Suppressor macrophage treated with lipopolysaccharide for 1 hour (primary cell): ENCODE measurements around the gene NUP62.

Source experiments
- DNase-seq, 3 donors: peaks; one replicate each; pipeline ENCODE4 v3.0.0-alpha.2; 2020 to 2022

The NUP62 gene

DNA sequence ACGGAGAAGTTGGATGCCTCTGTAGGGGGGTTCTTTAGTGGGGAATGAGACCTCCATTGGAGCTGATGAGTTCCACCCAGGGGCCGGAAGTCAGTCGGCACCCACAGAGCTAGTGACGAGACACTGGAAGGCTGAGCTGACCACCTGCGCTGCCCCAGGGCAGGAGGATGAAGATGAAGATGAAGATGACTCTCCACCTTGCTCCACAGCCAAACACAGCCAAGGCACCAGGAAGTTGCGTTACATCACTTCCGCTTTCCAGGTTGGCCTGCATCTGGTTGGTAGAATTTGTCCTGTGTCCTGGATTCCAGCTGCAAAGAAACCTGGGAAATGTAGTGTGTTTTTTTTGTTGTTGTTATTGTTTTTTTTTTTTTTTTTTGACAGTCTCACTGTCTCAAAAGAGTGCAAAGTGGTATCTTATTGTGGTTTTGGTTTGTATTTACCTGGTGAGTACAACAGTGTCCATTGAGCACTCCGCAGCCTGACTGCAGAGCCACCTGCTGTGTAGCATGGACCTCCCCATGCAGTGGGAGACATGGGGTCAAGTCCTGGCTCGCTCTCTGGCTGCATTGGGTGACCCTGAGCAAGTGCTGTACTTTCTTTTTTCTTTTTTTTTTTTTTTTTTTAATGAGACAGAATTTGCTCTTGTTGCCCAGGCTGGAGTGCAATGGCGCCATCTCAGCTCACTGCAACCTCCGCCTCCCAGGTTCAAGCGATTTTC lies 49.9 kb downstream of the NUP62 start:
- peak in 2 of 3 donors; percentile 47 to 54 for DNase-seq

DNA sequence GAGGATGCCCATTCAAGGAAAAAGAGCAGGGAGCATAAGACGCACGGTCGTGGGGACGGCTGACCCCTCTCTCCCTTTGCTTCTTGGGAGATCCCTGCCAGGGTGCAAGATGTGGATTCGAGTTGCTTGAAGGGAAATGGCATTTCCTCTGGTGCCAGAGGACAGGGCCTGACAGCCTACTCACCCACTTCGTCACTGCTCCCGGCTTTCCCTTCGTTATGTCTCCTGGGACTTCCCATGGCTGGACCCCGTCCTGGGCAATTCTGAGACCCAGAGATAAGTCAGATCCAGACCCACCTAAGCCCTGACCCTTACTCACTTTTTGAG lies 50.6 kb downstream of the NUP62 start:
- no peak for DNase-seq

DNA sequence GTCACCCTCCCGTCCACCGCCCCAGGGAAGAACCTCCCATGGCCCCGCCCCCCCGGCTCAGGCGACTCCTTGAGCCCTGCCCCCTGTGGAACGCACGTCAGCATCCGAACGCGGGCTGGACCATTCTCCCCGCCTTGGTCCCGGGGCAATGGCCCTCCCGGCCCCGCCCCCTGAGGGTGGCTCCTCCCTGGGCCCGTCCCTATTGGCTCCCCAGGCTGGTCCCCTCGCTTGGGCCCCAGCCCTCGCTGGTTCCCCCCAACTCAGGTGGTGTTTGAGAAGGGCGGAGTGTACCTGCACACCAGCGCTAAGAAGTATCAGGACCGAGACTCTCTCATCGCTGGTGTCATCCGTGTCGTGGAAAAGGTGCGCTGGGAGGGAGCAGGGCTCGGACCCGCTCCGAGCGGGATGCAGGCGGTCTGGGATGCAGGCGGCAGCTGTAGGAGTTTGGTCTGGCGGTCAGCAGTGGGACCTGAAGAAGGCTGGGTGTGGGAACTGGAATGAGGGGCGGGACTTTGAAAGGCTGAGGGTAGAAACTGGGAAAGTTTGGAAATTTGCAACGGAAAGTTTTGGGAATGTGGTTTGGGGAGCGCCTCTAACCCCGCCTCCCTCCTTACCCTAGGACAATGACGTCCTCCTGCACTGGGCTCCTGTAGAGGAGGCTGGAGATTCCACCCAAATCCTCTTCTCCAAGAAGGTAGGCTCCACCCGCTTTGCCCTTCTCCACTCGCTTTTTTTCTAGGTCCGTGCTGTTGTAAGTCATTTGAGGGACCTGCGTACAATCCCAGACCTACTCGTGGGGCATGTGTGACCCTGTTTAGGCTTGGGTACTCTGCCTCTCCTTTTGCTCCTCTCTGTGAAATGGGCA lies 51.2 kb downstream of the NUP62 start:
- peak; percentile 98 to 100 (median 99) for DNase-seq

DNA sequence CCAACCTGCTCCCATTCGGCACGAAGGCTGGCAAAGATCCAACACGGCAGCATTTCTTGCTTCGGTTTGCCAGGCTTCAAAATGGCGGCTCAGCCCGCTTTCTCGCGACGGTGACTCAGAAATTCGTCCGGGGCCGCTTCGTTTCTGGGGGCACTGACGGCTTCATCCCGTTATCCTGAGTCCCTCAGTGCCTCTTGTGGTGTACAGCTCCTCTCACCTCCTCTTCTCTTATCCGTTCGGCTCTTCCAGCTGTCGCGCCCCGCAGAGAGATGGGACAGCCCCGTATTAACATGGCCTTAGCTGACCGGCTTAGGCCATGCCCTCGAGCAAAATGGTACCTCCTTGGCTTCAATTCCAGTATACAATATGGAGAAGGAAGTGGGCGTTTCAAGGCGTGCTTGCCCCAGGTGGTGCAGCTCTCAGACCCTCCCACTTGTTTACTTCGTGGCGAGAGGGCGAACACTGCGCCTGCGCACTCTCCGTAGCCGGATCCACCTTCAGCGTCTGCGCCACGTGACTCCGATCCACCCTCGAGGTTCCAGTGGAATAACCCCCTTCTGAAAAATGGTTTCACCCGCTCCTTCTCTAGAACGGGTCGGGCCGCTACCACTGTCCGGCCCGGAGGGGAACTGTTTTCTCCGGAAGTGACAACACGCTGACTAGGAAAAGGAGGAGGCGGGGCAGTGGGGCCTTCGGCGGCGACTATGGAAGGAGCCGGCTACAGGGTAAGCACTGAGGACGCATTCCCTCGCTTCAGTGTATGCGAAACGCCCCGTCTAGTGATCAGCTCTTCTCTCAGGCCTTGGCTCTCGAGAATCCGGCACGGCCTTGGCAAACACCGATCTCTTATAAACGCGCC lies 52.1 kb downstream of the NUP62 start, which contains the start of the genes AKT1S1 and TBC1D17:
Gene AKT1S1, minus strand, starts transcription at position 336 of the 859 bp plus-strand sequence. CDS start 4,060 bp downstream, outside the sequence.
Gene TBC1D17, plus strand, starts transcription at position 683 of the 859 bp plus-strand sequence. Its CDS starts 22 bp downstream, at position 705.
- peak; percentile 99 to 100 (median 100) for DNase-seq

DNA sequence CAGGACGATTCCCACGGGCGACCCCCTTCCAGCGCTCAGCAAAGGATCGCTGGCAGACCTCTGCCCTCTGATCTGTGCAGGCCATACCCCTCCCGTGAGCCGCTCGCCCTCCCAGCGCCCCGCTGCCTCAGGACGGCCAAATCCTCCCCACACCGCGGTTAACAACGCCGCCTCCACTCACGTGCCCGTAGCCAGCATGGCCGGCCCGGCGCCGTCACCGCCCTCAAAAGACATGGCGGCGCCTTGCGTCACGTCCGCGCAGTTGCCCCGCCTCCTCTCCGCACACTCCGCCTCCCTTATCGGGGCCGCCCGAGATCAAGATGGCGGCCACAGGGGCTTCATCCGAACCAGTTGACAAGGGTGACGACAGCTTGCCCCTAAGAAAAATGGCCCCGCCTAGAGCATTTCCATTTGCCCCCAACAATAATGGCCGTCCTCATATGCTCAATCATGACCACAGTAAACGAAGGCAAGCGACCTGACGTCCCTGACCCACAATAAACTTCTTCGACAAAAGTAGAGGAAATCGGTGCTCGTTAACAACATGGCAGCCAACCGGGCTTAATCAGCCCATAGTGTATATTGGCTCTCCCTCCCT lies 52.8 kb downstream of the NUP62 start:
- DNase-seq, result peak; percentile 99

DNA sequence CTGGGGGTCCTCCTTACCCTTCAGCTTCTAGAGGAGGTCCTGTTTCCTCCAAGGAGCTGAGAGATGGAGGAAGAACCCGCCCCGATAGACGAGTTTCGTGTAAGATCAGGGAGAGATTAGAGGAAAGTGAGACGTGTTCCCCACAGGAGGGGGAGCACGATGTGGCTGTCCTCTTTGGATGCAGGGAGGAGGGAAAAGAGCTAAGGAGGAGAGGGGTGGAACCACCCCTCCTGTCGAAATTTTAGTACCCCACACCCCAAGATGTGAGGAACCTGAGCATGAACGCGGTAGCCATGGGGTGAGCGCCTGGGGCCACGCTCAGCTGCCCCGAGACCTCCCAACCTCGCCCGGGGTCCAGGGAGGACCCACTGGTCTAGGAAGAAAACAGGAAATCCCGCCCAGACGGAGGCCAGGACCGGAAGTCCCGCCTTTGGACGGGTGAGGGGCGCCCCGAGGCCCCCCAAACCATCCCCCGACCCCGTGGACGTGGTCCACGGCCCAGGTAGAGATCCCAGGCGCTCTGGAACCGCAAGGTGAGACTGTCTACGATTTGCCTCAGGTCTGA lies 53.4 kb downstream of the NUP62 start:
- DNase-seq, result peak; percentile 52 to 68 (median 66)

DNA sequence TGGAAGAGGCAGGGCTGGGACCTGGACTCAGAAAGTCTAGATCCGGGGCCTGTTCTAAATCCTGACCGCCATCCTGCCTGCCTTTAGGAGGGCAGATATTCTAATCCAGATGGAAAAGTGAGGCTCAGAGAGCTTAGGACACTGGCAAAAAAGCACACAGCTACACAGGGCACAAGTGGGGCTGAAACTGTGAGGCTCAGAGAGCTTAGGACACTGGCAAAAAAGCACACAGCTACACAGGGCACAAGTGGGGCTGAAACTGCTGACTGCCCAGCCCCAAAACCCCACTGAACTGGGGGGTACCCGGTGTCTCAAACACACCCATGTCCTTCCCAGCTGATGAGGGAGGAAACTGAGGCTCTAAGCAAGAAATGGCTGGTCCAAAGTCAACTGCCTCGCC lies 54.1 kb downstream of the NUP62 start:
- no peak for DNase-seq

DNA sequence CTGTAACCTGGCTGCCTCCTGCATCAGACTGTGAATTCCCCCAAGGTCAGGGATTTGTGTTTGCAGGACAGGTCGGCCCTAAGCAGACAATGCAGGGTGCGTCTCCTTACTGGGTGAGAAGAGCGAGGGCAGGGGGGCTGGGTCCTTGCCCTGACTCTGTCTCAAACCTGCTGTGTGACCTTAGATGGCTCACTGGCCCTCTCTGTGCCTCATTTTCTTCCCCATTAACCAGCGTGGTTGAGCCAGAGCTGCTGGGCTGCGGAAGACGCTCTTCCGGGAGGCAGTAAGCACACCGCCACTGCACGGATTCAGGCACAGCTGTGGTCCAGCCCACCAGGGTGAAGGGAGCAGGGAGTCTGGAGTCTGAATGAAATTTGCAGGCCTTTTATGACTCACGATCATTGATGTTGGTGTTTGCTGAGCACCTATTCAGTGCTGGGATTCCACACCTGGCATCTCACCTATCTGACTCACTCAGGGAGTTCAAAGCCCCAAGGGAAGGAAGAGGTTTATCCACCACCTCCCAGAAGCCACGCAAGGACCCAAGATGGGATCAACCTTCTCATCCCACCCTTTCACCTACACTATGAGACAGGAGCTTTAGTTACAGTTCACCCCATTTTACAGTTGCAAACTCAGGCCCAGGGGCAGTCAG lies 54.7 kb downstream of the NUP62 start:
- DNase-seq, result no peak

DNA sequence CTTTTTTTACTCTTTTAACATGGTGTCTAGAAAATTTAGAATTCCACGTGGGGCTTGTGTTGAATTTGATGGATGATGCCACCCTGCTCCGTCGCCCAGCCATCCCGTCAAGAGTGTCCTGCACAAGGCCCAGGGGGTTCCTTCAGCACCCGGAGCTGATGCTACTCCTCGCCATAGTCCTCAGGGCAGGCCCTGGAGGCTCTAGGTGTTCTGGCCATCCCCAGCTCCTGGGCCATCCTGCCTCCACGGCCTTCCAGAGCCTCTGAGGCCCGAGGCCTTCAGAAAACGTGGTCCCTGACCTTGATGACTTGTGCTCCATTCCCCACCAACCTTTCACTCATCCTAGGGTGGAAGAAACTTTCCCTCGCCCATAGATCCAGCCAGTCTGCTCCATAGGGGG lies 55.5 kb downstream of the NUP62 start:
- DNase-seq, result no peak

DNA sequence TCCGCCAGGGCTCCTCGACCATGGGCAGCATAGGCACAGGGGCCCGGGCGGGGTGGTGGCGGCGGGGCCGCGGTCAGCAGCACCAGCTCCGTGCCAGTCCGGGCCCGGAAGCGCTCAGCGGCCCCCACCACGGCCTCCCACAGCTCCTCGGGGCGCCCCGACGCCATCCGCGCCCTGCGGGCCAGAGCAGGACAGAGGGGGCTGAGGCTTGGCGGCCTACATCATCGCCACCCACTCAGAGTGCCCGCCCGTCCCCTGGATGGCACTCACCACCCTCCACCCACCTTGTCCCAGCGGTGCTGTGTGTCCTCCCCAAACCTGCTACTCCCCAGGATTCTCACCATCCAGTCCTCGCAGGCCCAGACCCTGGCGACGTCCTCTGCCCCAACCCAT lies 56.2 kb downstream of the NUP62 start:
- no peak for DNase-seq

DNA sequence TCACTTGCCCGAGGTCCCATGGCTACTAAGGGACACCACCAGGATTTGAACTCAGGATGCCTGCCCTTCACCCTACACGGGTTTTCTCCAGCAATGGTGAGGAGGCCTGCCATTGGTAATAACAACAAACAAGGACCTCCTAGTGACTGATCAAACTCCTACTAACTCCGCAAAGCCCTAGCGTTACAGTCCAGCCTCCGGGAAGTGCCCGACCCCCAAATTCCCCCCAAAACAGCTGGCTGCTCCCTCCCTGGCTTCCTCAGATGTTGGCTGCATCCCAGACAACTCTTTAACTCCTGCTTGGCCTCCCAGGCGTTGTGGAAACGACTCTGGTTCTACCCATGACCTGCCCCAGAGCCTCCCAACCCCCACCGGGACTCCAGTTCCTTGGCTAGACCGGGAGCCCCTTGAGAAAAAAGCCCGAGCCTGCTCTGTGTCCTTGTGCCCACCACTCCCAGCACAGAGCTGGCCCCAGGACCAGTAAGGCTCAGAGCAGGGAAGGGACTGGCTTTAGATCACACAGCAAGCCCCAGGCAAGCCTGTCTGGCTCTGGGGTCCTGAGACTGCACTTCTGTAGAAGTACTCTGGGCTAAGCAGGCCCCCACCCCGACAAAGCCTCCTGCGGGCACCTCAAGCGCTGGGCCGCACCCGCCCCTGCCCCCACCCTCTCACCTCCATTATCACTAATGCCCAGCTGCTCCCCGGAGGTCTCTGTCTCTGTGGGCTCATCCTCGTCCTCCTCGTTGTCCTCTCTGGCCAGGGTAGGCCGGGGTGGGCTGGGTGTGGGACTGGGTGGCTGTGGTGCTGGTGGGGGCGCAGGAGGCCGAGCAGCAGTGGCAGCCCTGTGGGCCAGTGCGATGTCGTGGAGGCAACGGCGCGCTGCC lies 56.8 kb downstream of the NUP62 start:
- DNase-seq, result no peak

DNA sequence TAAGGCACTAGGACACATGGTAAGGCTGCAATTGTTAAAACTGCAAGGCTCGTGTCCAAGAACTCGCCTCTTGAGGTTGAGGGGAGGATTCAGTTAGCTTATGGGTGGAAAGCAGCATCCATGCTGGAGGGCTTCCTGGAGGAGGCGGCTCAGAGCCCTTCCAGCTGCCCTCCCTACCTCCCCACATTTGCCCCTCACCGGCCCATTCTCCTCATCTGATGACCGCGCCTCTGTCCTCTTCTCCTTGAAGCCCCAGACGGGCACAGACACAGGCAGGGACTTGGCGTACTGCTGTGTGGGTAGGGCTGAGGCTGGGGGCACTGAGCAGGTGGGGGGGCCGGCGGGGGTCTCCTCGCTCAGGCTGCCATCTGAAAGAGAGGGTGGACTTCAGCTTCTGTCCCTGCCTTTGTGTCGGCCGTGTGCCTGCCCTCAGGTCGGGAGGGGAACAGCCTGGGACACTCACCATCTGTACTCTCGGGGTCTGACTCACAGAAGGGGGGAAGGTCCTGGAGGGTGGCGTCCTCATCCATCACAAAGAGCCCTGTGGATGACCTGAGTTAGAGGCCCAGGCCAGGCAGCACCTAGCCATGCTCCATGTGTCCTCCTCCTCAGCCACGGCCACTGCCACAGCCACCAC lies 57.8 kb downstream of the NUP62 start:
- no peak for DNase-seq

DNA sequence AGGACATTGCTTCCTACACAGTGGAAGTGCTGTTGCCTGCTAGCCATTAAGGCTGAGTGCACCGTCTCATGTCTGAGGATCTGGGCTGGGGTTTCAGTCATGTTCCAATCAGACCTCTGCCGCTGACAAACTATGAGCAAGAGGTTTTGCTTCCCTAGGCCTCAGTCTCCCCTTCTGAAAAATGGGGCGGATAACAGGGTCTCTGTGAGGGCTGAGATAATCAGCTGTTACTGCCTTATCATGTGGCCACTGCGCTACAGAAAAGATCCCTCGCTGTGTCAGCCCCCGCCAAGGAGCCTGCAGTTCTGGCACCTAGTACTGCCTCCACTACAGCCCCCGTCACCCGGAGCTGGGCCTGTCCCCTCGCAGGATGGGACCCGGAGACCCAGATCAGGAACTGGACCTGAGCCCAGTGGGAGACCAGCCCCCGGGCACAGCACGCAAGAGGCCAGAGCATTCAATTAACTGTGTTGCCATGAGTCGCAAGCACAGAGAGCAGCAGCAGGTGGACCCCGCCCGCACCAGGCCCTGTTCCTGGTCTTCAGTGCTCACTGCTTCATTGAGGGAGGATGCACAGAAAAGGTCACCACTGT lies 58.9 kb downstream of the NUP62 start:
- no peak for DNase-seq

DNA sequence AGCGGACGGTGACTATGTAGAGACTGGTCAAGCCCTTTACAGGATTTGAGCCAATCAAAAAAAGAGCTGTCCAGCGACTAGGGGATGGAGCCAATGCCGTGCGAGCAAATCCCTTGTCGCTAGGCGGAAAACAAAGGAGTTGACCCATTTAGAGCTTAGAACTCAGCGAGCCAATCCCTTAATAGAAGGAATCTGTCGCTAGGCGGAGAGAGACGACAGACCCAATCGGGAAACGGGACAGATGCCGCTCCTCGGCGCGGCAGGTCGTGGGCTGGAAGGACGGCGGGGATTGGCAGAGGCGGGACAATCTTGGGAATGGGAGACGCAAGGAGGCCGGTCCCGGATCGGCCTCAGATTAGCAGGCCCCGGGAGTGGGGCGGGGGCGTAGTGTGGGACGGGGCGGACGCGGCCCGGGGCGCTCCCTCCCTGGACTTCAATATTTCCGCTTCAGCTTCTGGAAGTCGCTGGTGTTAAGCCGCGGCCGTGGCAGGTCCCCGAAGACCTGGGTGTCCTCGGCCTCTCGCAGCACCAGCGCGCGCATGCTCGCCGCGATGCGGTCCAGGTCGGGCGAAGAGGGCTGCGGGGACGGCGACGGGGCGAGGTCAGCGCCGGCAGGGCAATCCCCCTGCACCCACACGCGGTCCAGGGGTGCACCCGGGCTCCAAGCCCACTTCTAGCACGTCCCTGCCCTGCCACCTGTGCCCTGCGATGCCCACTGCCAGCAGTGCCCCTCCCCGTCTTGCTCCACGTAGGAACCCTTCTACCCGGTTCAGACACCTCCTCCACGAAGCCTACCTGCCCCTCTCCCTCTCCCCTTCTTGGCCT lies 59.6 kb downstream of the NUP62 start:
- peak; percentile 96 to 100 (median 99) for DNase-seq

DNA sequence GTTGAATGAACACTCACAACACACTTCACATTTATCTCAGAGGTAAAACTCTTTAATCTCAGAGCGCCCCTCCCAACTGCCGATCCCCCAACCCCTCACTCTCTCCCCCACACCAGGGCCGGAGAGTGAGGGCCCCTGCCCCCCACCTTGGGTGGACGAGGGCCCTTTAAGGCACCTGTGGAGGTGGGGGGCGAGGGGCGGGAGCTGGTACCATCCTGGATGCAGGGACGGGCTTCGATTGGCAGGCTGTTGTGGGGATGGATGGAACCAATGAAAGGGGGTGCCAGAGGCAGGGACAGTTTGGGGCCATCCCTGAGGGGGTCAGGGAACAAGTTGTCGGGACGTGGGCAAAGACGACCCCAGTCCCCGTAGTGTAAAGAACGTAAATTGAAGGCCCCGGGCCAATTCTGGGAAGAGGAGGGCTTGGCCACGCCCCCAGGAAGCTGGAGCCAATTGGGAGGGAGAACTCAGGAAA lies 60.3 kb downstream of the NUP62 start:
- DNase-seq, result no peak

DNA sequence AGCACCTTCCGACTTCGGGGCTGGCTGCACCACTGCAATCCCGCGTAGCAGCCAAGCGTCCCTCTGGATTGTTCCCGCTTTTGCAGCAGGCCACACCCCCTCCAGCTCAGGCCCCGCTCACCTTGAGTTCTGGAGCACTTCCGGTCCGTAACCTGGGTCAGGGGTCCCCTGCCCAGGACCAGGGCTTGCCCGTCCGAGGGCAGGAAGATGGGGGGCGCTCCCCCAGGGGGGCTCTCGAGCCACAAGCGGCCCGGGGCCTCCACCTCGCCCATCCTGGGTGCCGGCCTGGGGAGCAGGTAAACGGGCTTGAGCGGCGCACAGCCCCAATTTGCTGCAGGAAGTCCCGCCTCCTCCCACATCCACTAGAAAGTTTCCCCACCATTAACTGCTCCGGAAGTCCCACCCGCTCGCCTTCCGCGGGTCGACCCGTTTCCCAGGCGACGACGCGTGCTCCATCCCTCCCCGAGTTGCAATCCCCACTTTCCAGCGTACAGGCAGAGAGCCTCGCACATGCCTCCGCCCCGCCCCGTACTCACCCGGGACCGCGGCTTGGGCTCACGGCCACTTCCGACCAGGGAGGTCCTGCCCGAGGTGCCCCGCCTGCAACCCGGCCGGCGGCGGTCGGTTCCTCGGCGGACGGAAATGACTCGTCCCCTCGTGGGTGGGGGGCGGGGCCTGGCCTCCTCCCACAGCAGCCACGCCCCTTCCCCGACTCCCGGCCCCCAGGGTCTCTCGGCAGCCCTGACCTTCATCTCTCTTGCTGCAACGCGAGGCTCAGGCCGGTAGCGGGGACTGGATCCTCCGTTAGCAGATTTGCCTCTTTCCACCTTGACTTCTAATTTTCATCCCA lies 62.1 kb downstream of the NUP62 start, which contains the start of gene PNKP:
Gene PNKP, minus strand, starts transcription at position 644 of the 850 bp plus-strand sequence. Its CDS starts 372 bp downstream, at position 272.
- peak; percentile 90 to 97 (median 92) for DNase-seq

DNA sequence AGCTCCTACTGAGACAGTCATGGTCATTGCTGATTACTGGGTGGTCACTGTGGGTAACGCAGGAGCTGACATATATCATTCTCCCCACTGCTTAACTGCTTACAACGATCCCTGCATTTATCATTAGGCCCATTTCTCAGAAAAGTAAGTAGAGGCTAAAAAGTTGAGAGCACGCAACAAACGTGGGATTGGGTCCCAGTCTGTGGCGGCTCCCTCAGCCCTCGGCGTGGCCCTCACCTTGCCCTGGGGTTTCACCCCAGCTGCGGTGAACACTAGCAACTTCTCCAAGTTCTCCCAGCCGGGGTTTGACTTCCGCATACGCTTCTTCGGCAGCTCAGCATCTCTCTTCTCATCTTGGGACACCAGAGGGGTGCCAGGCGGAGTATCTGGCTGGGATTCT lies 64.4 kb downstream of the NUP62 start:
- no peak for DNase-seq

DNA sequence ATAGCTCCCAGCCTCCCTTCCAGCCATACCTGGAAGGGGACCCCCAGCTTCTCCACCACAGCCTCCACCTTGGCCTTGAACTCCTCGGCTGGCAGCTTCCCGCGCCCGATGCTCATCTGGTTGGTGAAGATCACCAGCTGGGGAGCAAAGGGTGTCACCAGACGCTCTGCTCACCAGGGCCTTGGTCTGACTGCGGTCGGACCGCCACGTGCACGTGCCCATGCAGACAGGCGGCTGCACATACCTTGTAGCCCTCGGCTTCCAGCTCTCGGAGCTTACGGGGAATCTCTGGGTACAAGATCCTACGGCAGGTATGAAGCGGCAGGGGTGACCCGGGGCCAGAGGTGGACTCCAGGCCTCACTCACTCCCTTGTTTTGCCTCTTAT lies 65.4 kb downstream of the NUP62 start:
- no peak for DNase-seq
